H1 (cell line): Measurements from ENCODE around the gene BRD1. TPM values are rescaled to one million over a fixed set of nuclear protein-coding genes. Genes with fewer than 3 reads are reported as not detected.

Source experiments
- CTCF ChIA-PET: fragments of 300-600 bp; sonication (Branson Sonifier 250); formaldehyde crosslinking; loops from one replicate; lab custom pipeline; 2021; ENCODE audit not compliant: partially characterized antibody; lab: Charles Lee
- POLR2A ChIA-PET: fragments of 300-600 bp; sonication (Branson Sonifier 250); formaldehyde crosslinking; loops from one replicate; lab custom pipeline; 2021; ENCODE audit warnings: inconsistent platforms; ENCODE audit not compliant: partially characterized antibody; lab: Charles Lee
- DNase-seq, 2 experiments: peaks; one replicate each; pipeline versions ENCODE4 v3.0.0 to v3.0.0-alpha.2; 2010 to 2022; ENCODE audit warnings: low spot score in 2 of 2, low read depth in 1 of 2, mixed read lengths in 1 of 2
- FAIRE-seq: peaks from 2 replicates; lab custom pipeline; 2011; peaks lifted over from hg19 to GRCh38; lab: Jason Lieb, UNC
- H2AFZ ChIP-seq: 2 replicates; pipeline ENCODE4 v1.8.1; 2012; ENCODE audit warnings: low read length, inconsistent platforms
- H2AK5ac ChIP-seq: 2 replicates; pipeline ENCODE4 v1.6.1; 2013; ENCODE audit warnings: low read depth, low read length
- H2BK120ac ChIP-seq: replicated peaks from 2 replicates; pipeline ENCODE3; 2013; ENCODE audit warnings: low read depth, low read length, inconsistent platforms
- H2BK12ac ChIP-seq: 2 replicates; pipeline ENCODE4 v1.6.1; 2013; ENCODE audit warnings: low read depth, low read length
- H2BK15ac ChIP-seq: 2 replicates; pipeline ENCODE4 v1.6.1; 2013; ENCODE audit warnings: low read length
- H2BK20ac ChIP-seq: 2 replicates; pipeline ENCODE4 v1.6.1; 2013; ENCODE audit warnings: low read length
- H2BK5ac ChIP-seq: 2 replicates; pipeline ENCODE4 v1.6.1; 2013; ENCODE audit warnings: low read depth, low read length
- H3K14ac ChIP-seq: 2 replicates; pipeline ENCODE4 v1.6.1; 2013; ENCODE audit warnings: inconsistent platforms; ENCODE audit not compliant: insufficient read length
- H3K18ac ChIP-seq: 2 replicates; pipeline ENCODE4 v1.6.1; 2013; ENCODE audit warnings: low read length; ENCODE audit errors: extremely low read depth
- H3K23ac ChIP-seq: 2 replicates; pipeline ENCODE4 v1.6.1; 2013; ENCODE audit warnings: inconsistent platforms; ENCODE audit not compliant: insufficient read length
- H3K23me2 ChIP-seq: 2 replicates; pipeline ENCODE4 v1.6.1; 2013; ENCODE audit warnings: low read depth, low read length
- H3K27ac ChIP-seq: 2 replicates; pipeline ENCODE4 v1.6.1; 2011; ENCODE audit warnings: low read depth, low read length, inconsistent platforms
- H3K27me3 ChIP-seq, 4 experiments: replicated peaks in 1 of 4; 1 replicate in 1 of 4; 2 replicates in 3 of 4; pipeline versions ENCODE4 v1.6.1 to v1.8.1; 2011 to 2013; ENCODE audit warnings: low read length in 3 of 4, mild to moderate bottlenecking in 3 of 4, inconsistent platforms in 2 of 4, mixed read lengths in 2 of 4, moderate library complexity in 1 of 4; ENCODE audit not compliant: control insufficient read depth in 3 of 4, insufficient read depth in 3 of 4; ENCODE audit errors: extremely low read depth in 1 of 4
- H3K36me3 ChIP-seq, 4 experiments: 2 replicates each; pipeline versions ENCODE4 v1.6.1 to v1.8.1; 2011 to 2013; ENCODE audit warnings: mild to moderate bottlenecking in 4 of 4, low read length in 3 of 4, moderate library complexity in 2 of 4, control low read depth in 1 of 4, inconsistent platforms in 1 of 4; ENCODE audit not compliant: insufficient read depth in 4 of 4, control insufficient read depth in 2 of 4
- H3K4ac ChIP-seq: replicated peaks from 2 replicates; pipeline ENCODE3; 2013; ENCODE audit warnings: low read length, low read depth, mixed read lengths, inconsistent platforms; ENCODE audit not compliant: insufficient read length
- H3K4me1 ChIP-seq, 4 experiments: replicated peaks in 1 of 4; 1 replicate in 1 of 4; 2 replicates in 3 of 4; pipeline versions ENCODE4 v1.6.1 to v1.8.1; 2011 to 2013; ENCODE audit warnings: low read length in 3 of 4, inconsistent platforms in 2 of 4, mixed read lengths in 1 of 4; ENCODE audit not compliant: insufficient read depth in 4 of 4, control insufficient read depth in 3 of 4
- H3K4me2 ChIP-seq, 2 experiments: 2 replicates each; pipeline versions ENCODE4 v1.6.1 to v1.8.1; 2011 to 2013; ENCODE audit warnings: low read depth in 2 of 2, low read length in 2 of 2, control low read depth in 1 of 2, inconsistent platforms in 1 of 2, mild to moderate bottlenecking in 1 of 2; ENCODE audit not compliant: insufficient read depth in 1 of 2
- H3K4me3 ChIP-seq, 4 experiments: fragments of 200-600, 300-600 bp in 1 of 4; sonication (generic), shearing (Covaris generic), sonication (Bioruptor Twin) in 1 of 4; 2 replicates each; pipeline versions ENCODE4 v1.5.1 to v1.8.1; 2011 to 2016; ENCODE audit warnings: low read length in 4 of 4, low read depth in 3 of 4, control low read depth in 2 of 4, inconsistent platforms in 2 of 4, mild to moderate bottlenecking in 2 of 4, mixed read lengths in 1 of 4, moderate library complexity in 1 of 4; ENCODE audit not compliant: insufficient read depth in 2 of 4; ENCODE audit errors: extremely low read depth in 1 of 4
- H3K56ac ChIP-seq: replicated peaks from 2 replicates; pipeline ENCODE3; 2013; ENCODE audit warnings: low read depth, mild to moderate bottlenecking, mixed read lengths, low read length, inconsistent platforms; ENCODE audit not compliant: insufficient read length
- H3K79me1 ChIP-seq: 2 replicates; pipeline ENCODE4 v1.6.1; 2013; ENCODE audit warnings: low read depth, low read length, control low read depth
- H3K79me2 ChIP-seq, 2 experiments: 2 replicates each; pipeline versions ENCODE4 v1.6.1 to v1.8.1; 2012 to 2013; ENCODE audit warnings: low read length in 2 of 2, mild to moderate bottlenecking in 2 of 2, inconsistent platforms in 1 of 2; ENCODE audit not compliant: insufficient read depth in 2 of 2, control insufficient read depth in 1 of 2
- H3K9ac ChIP-seq, 4 experiments: replicated peaks in 1 of 4; 1 replicate in 1 of 4; 2 replicates in 3 of 4; pipeline versions ENCODE4 v1.6.1 to v1.8.1; 2011 to 2013; ENCODE audit warnings: low read depth in 3 of 4, low read length in 3 of 4, control low read depth in 2 of 4, mild to moderate bottlenecking in 2 of 4, moderate library complexity in 2 of 4, inconsistent platforms in 1 of 4; ENCODE audit errors: extremely low read depth in 1 of 4
- H3K9me3 ChIP-seq, 2 experiments: 2 replicates each; pipeline versions ENCODE4 v1.6.1 to v1.8.1; 2012 to 2013; ENCODE audit warnings: mild to moderate bottlenecking in 2 of 2, moderate library complexity in 2 of 2, control low read depth in 1 of 2, inconsistent platforms in 1 of 2, low read depth in 1 of 2, low read length in 1 of 2, mixed read lengths in 1 of 2; ENCODE audit not compliant: insufficient read depth in 2 of 2
- H4K20me1 ChIP-seq, 2 experiments: replicated peaks in 1 of 2; 2 replicates each; pipeline versions ENCODE3 to v1.8.1; 2011 to 2013; ENCODE audit warnings: inconsistent platforms in 2 of 2, low read length in 2 of 2, mild to moderate bottlenecking in 1 of 2; ENCODE audit not compliant: insufficient read depth in 2 of 2, control insufficient read depth in 1 of 2
- H4K5ac ChIP-seq: 2 replicates; pipeline ENCODE4 v1.6.1; 2013; ENCODE audit warnings: low read length, low read depth, mixed read lengths, inconsistent platforms; ENCODE audit not compliant: insufficient read length
- H4K8ac ChIP-seq: 2 replicates; pipeline ENCODE4 v1.8.0; 2013; ENCODE audit warnings: mild to moderate bottlenecking, moderate library complexity, low read length, inconsistent platforms; ENCODE audit not compliant: insufficient read depth; ENCODE audit errors: extremely low read depth
- H4K91ac ChIP-seq: replicated peaks from 2 replicates; pipeline ENCODE3; 2013; ENCODE audit warnings: low read length, mixed read lengths, inconsistent platforms; ENCODE audit not compliant: insufficient read length
- CEBPB ChIP-seq: IDR thresholded peaks from 2 replicates; pipeline ENCODE4 v1.6.1; 2012; ENCODE audit warnings: low read depth, low read length
- CHD2 ChIP-seq: IDR thresholded peaks from 2 replicates; pipeline ENCODE4 v1.6.1; 2012; ENCODE audit warnings: low read length, improper control_type of control experiment
- HDAC2 ChIP-seq, 2 experiments: fragments of 300-600 bp in 1 of 2; sonication (generic) in 1 of 2; IDR thresholded peaks; 2 replicates each; pipeline ENCODE4 v1.6.1; 2011 to 2012; ENCODE audit warnings: low read depth in 2 of 2, low read length in 2 of 2, mild to moderate bottlenecking in 2 of 2, moderate library complexity in 2 of 2, borderline replicate concordance in 1 of 2, inconsistent platforms in 1 of 2
- POLR2A ChIP-seq, 2 experiments: IDR thresholded peaks; 1 replicate in 1 of 2; 2 replicates in 1 of 2; pipeline ENCODE4 v1.6.1; 2011; ENCODE audit warnings: low read depth in 2 of 2, low read length in 2 of 2, mild to moderate bottlenecking in 2 of 2; ENCODE audit errors: control extremely low read depth in 1 of 2
- RNF2 ChIP-seq: fragments of 200-900, 300-1000 bp; sonication (generic); IDR thresholded peaks from 2 replicates; pipeline ENCODE4 v1.7.1; 2016; ENCODE audit warnings: borderline replicate concordance, low read depth, mild to moderate bottlenecking, antibody characterized with exemption, low read length; ENCODE audit not compliant: poor library complexity, severe bottlenecking; ENCODE audit errors: missing control alignments
- SAP30 ChIP-seq: fragments of 300-600 bp; sonication (generic); IDR thresholded peaks from 2 replicates; pipeline ENCODE4 v1.7.1; 2012; ENCODE audit warnings: low read length, moderate library complexity, mild to moderate bottlenecking, inconsistent platforms; ENCODE audit not compliant: insufficient read depth, insufficient replicate concordance
- SIN3A ChIP-seq, 2 experiments: IDR thresholded peaks in 1 of 2; conservative IDR thresholded peaks in 1 of 2; 2 replicates each; pipeline ENCODE4 v1.6.1; 2011 to 2012; ENCODE audit warnings: low read length in 2 of 2, improper control_type of control experiment in 1 of 2, low read depth in 1 of 2, mild to moderate bottlenecking in 1 of 2
- SP2 ChIP-seq: IDR thresholded peaks from 2 replicates; pipeline ENCODE4 v1.6.1; 2012; ENCODE audit warnings: mild to moderate bottlenecking, low read length, inconsistent platforms
- SP4 ChIP-seq: IDR thresholded peaks from 2 replicates; pipeline ENCODE4 v1.6.1; 2012; ENCODE audit warnings: low read length, inconsistent platforms
- TAF7 ChIP-seq: optimal IDR thresholded peaks from 2 replicates; pipeline ENCODE3; 2011; ENCODE audit warnings: low read depth, mild to moderate bottlenecking, inconsistent platforms, low read length, moderate library complexity, borderline replicate concordance
- TBP ChIP-seq: IDR thresholded peaks from 2 replicates; pipeline ENCODE4 v1.6.1; 2011; ENCODE audit warnings: low read depth, low read length, improper control_type of control experiment
- WGBS, 2 experiments: shearing (Covaris generic) in 1 of 2; methylation state at CpG; one replicate each; pipeline versions ENCODE4 v1.1.6 to v1.1.7; 2013 to 2015; ENCODE audit warnings: low lambda C conversion rate in 2 of 2, mixed read lengths in 2 of 2, inconsistent platforms in 1 of 2, low coverage in 1 of 2, missing lambda C conversion rate in 1 of 2; ENCODE audit not compliant: insufficient replicate concordance in 2 of 2, insufficient coverage in 1 of 2, insufficient read length in 1 of 2; ENCODE audit errors: extremely low coverage in 1 of 2, missing lambda C conversion rate in 1 of 2; 5-methylcytosine and 5-hydroxymethylcytosine counted together
- polyA plus RNA-seq, 7 experiments: library from polyadenylated mRNA; depleted of rRNA in 3 of 7; stranded (reverse) in 5 of 7; unstranded in 2 of 7; fragments of >200 nt in 5 of 7; fragments of 200-250 nt in 2 of 7; gene quantifications; 1 replicate in 5 of 7; 2 replicates in 1 of 7; 4 replicates in 1 of 7; pipeline versions ENCODE4 v1.2.1 to v1.2.3, GENCODE V29; 2011 to 2013; ENCODE audit warnings: missing spikeins in 2 of 7, mixed read lengths in 2 of 7
- total RNA-seq: library from RNA; stranded (reverse); fragmentation: NEBNext Ultra II Directional; extraction: Animal tissue kit (Norgen Biotek cat#: 25700); gene quantifications from 2 replicates; pipeline ENCODE4 v1.2.1, GENCODE V29; 2021
- TF ChIP-seq, protein P1 (sequence below): IDR thresholded peaks from 2 replicates; pipeline ENCODE4 v1.6.1; 2011; ENCODE audit warnings: low read length, improper control_type of control experiment

The BRD1 gene
- total and polyA plus RNA-seq, 2 of the 8 experiments (the other 6 are each of a cell fraction or from before 2014, with no cell fraction given): 6.8 to 34.0 TPM

GRCh38 chr22:49848690-49849160 lies 21.1 kb upstream of the BRD1 start:
- no peak overlapping the region for H3K23ac ChIP-seq
- H3K14ac ChIP-seq: no peak overlapping the region
- H3K4me1 ChIP-seq: peaks cover 0 to 6% (median 2%) of the 10 kb centered on the region in 4 experiments; a peak in 4 of 7 replicates
- H2BK20ac ChIP-seq: no peak overlapping the region
- H3K79me2 ChIP-seq: no peaks in the 10 kb centered on the region
- H2AK5ac ChIP-seq: no peak overlapping the region
- no peak overlapping the region for H2BK5ac ChIP-seq
- no peak overlapping the region for H2BK120ac ChIP-seq
- no peak overlapping the region for H3K18ac ChIP-seq
- H3K4me2 ChIP-seq: peak overlapping the region; percentile 62 to 94
- H4K20me1 ChIP-seq: peaks cover 2 to 8% of the 10 kb centered on the region in 2 experiments
- DNase-seq: no peak
- POLR2A ChIA-PET: interaction anchor here (1.2 kb wide), 1 partner anchor 10 kb away, joined by 3 read pairs; no protein-coding TSS in a partner anchor
- CTCF ChIA-PET: interaction anchor here (1.5 kb wide), 1 partner anchor 34 kb away, joined by 5 read pairs; no protein-coding TSS in a partner anchor
- no peak overlapping the region for H4K5ac ChIP-seq
- 1% methylated on average over 17 of the region's 51 CpGs; no CpG with 5 or more reads in 1 of the 2 experiments for WGBS, 2 experiments
- H3K79me1 ChIP-seq: no peaks in the 10 kb centered on the region
- no peak overlapping the region for H2BK15ac ChIP-seq
- H4K91ac ChIP-seq: no peak overlapping the region
- no peak overlapping the region for H3K9ac ChIP-seq
- FAIRE-seq: no peak
- H4K8ac ChIP-seq: peak overlapping the region; percentile 47; the same call in 1 of the 2 replicates
- H3K23me2 ChIP-seq: peaks cover 19% of the 10 kb centered on the region; the same call in 1 of the 2 replicates
- H3K56ac ChIP-seq: no peak overlapping the region
- H3K36me3 ChIP-seq: peaks cover 0 to 16% (median 0%) of the 10 kb centered on the region in 4 experiments; a peak in 1 of 8 replicates
- H3K4me3 ChIP-seq: peak overlapping the region; percentile 34 to 67 (median 36)
- no peak overlapping the region for H3K4ac ChIP-seq
- H2BK12ac ChIP-seq: no peak overlapping the region
- peaks cover 46 to 77% (median 66%) of the 10 kb centered on the region in 4 experiments for H3K27me3 ChIP-seq
- no peaks in the 10 kb centered on the region for H3K9me3 ChIP-seq
- H3K27ac ChIP-seq: no peak overlapping the region
- H2AFZ ChIP-seq: no peak overlapping the region
- TF ChIP-seq RNF2 (no peak), CEBPB (no peak), SIN3A (conservative IDR thresholded peaks at IDR 0.05 in 1 of 2, IDR thresholded peaks at IDR 0.05 in 1 of 2; ENCODE audit: low read depth in 1 of 2, low read length in 2 of 2) (no peak), TAF7 (no peak), HDAC2 (IDR thresholded peaks at IDR 0.05; ENCODE audit: borderline replicate concordance in 1 of 2, low read depth in 2 of 2, low read length in 2 of 2) (no peak), SAP30 (no peak), SP2 (no peak), CHD2 (no peak), SP4 (no peak), TBP (no peak), POLR2A (IDR thresholded peaks at IDR 0.05; ENCODE audit: control extremely low read depth in 1 of 2, low read depth in 2 of 2, low read length in 2 of 2) (no peak)
- TF ChIP-seq, protein P1, sequence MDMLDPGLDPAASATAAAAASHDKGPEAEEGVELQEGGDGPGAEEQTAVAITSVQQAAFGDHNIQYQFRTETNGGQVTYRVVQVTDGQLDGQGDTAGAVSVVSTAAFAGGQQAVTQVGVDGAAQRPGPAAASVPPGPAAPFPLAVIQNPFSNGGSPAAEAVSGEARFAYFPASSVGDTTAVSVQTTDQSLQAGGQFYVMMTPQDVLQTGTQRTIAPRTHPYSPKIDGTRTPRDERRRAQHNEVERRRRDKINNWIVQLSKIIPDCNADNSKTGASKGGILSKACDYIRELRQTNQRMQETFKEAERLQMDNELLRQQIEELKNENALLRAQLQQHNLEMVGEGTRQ: no peak
